CD4-positive, alpha-beta T cell treated with Interleukin-17A for 1 hour (primary cell): ENCODE results near the gene NRROS.
A peak's percentile ranks its signal among the peaks of the same experiment; 100 is the strongest.

Experiments
- DNase-seq: peaks from one replicate; pipeline ENCODE4 v3.0.0-alpha.2; 2020

The NRROS gene

DNA sequence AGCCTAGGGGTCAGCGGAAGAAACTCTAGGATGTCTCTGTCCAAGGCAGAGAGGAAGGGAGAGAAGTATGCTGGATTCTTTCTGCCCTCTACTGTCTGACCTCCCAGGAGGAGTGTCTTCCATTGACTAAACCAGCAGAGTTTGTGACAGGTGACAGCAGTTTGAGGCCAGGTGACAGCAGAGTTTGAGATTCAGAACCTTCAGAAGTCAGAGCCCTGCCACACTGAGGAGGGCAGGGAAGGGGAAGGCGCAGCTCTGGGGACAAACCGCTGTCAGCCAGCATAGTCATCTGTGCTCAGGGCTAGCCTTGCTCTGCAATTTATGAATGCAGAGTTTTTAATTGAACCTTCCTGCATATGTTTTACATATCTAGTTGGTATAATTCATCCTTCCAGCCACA, 12.3 kb downstream of the NRROS start:
- DNase-seq, result no peak

DNA sequence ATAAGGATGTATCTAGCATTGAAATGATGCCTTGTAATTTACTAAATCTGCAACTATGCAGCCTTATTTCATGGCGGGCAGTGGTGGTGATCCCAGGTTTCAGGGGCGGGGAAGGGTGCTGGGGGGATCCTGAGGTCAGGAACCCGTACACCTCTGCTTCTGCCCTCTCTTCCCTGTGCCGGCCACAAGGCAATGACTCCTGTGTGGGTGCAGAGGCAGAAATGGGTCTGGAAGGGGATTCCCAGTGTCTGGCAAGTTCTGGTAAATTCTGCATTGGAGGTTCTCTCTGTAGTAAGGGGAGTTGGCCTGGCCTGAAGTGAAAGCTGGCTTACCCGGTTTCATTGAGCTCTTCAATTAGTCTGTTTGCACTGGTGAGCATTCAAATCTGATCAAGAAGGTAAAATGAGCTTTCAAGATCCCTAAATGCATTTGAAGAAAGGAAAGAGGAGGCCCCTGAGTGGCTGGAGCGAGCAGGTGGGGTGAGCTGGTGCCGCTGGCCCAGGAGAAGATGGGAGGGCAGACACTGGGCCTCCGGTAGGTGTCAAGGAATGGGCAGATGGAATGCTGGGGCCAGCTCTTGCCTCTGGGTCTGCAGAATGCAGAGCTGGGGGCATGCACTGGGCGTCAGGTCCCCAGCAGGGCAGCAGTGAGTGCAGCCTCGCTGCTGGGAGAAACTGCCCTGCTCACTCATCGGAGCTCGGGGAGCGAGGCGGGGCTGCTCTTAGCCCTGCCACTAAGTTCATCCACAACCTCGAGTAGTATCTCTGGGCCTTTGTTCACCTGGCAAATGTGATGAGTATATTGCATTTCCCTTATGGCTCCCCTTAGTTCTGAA, 13.7 kb downstream of the NRROS start:
- no peak for DNase-seq

DNA sequence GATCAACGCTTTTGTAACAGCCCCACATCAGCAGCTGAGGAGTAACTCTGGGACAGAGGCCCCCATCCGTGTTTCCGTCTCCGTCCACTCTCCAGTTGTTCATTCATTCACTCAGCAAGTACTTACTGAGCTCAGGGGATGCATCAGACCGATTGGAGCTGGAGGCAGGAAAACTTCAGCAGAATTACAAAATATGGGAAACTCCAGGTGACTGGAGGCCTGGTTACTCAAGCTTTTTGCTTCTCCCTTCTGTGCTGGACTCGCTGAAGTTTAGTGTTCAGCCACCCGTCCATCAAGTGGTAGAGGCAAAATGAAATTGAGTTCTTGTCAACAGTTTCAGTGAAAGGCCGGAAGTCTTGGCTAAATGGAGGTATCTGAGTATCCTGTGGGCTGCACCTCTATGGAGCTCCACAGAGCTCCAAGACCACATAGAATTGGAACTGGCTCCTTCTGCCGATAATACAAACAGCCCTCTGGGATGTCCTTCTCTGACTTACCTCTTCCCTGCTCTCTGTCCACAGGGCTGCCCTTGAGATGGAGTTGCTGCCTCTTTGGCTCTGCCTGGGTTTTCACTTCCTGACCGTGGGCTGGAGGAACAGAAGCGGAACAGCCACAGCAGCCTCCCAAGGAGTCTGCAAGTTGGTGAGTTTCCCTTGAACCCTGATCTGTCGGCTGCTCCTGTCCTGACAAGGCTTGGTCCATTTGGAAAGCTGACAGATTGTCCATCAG, 14.7 kb downstream of the NRROS start:
- no peak for DNase-seq

DNA sequence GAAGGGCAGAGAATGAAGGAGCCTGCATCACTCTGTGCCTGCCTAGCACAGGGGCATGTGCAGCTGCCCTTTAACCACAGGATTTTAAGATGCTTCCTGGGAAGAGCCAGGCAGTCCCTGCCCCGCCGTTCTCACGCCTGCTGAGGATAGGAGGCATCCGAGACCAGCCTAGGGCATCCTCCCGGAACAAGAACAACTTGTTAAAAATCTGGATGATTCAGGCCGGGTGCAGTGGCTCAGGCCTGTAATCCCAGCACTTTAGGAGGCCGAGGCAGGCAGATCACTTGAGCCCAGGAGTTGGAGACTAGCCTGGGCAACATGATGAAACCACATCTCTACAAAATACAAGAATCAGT, 15.2 kb downstream of the NRROS start:
- no peak for DNase-seq

DNA sequence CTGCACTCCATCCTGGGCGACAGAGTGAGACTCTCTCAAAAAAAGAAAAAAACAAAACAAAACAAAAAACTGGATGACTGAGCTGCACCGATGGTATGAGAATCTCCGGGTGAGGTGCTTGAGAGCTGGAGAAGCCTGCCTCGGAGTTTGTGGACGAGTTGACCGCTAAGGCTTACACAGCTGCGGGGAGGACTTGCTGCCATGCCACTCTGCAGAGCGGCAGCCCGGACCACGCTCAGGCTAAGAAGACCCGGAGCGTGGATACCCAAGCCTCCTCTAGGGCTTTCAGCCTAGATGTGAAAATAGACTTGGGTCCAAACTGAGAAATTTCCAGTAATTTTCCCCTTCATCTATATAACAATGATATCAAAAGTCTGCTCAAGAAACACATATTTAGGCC, 16.0 kb downstream of the NRROS start:
- DNase-seq, result no peak

DNA sequence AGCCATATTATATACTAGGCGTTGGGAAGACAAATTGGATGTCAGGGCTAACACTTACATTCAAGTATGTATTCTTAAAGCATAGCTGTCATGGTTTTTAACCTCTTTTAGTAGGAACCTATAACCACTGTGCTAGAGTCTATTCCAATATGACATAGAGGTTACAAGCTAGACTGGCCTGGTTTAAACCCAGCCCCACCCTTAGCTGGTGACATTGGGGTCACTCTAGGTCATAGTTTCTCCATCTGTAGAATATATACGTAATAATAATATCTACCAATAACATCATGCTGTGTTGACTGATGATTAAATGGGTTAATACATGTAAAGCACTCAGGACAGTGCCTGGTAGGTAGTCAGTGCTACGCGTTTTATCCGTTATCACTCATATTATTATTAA, 16.7 kb downstream of the NRROS start:
- DNase-seq, result no peak

DNA sequence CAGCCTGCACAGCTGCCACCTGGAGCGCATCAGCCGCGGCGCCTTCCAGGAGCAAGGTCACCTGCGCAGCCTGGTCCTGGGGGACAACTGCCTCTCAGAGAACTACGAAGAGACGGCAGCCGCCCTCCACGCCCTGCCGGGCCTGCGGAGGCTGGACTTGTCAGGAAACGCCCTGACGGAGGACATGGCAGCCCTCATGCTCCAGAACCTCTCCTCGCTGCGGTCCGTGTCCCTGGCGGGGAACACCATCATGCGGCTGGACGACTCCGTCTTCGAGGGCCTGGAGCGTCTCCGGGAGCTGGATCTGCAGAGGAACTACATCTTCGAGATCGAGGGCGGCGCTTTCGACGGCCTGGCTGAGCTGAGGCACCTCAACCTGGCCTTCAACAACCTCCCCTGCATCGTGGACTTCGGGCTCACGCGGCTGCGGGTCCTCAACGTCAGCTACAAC, 20.4 kb downstream of the NRROS start:
- DNase-seq, result no peak

DNA sequence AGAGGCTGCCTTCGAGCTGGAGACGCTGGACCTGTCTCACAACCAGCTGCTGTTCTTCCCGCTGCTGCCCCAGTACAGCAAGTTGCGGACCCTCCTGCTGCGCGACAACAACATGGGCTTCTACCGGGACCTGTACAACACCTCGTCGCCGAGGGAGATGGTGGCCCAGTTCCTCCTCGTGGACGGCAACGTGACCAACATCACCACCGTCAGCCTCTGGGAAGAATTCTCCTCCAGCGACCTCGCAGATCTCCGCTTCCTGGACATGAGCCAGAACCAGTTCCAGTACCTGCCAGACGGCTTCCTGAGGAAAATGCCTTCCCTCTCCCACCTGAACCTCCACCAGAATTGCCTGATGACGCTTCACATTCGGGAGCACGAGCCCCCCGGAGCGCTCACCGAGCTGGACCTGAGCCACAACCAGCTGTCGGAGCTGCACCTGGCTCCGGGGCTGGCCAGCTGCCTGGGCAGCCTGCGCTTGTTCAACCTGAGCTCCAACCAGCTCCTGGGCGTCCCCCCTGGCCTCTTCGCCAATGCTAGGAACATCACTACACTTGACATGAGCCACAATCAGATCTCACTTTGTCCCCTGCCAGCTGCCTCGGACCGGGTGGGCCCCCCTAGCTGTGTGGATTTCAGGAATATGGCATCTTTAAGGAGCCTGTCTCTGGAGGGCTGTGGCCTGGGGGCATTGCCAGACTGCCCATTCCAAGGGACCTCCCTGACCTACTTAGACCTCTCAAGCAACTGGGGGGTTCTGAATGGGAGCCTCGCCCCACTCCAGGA, 21.1 kb downstream of the NRROS start:
- DNase-seq, result no peak

DNA sequence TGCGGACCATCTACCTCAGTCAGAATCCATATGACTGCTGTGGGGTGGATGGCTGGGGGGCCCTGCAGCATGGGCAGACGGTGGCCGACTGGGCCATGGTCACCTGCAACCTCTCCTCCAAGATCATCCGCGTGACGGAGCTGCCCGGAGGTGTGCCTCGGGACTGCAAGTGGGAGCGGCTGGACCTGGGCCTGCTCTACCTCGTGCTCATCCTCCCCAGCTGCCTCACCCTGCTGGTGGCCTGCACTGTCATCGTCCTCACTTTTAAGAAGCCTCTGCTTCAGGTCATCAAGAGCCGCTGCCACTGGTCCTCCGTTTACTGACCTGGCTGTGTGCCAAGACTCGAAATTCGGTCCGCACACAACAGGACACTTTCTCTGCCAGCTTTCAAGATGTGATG, 21.9 kb downstream of the NRROS start:
- no peak for DNase-seq

DNA sequence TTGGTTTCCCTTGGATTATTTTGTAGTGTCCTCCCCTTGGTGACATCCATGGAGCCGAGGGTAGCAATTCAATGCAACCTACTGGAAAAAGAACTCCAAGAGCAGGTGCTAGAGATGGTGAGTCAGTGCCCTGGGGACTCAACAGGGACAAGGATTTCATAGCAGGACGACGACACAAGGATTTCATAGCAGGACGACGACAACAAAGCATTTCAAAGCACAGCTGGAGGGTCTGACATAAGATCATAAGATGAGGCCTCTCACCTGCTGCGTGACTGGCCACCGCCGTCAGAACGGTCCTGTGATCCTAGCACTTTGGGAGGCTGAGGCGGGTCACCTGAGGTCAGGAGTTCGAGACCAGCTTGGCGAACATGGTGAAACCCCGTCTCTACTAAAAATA, 22.5 kb downstream of the NRROS start:
- no peak for DNase-seq

DNA sequence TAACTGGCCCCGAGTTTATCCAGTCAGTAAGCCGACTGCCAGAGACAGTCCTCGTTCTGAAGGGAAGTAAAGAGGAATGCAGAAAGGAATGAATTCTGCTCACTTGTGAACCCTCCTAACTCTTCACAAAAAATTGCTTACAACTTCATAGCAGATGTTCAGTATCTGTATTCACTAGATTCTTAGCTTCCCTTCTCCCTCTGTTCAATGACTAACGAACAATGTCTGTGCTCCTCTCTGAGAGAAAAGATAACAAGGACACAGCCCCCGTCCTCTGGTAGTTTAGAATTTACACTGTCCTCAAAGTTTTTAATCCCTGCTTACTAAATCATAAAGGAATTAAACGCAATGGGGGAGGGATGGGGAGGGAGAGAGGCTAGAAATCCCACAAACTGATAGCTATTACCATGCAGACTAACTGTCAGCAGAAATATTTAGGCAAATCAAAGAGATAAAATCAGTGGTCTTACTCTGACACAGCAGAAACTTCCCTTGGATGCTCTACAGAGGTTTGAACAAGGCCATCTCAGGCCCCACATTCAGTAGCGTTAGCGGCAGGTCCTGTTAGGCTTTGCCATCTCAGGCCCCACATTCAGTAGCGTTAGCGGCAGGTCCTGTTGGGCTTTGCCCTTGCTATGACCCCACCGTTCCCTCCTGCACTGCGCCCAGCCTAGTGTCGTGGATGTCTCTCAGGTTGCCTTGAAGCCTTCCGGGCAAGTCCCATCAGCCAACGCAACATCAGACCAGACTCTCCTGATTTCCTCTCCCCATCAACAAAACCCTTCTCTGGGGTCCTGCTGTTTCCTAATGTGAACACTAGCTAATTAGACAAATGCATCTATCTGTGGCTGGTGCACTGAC, 23.4 kb downstream of the NRROS start:
- no peak for DNase-seq

DNA sequence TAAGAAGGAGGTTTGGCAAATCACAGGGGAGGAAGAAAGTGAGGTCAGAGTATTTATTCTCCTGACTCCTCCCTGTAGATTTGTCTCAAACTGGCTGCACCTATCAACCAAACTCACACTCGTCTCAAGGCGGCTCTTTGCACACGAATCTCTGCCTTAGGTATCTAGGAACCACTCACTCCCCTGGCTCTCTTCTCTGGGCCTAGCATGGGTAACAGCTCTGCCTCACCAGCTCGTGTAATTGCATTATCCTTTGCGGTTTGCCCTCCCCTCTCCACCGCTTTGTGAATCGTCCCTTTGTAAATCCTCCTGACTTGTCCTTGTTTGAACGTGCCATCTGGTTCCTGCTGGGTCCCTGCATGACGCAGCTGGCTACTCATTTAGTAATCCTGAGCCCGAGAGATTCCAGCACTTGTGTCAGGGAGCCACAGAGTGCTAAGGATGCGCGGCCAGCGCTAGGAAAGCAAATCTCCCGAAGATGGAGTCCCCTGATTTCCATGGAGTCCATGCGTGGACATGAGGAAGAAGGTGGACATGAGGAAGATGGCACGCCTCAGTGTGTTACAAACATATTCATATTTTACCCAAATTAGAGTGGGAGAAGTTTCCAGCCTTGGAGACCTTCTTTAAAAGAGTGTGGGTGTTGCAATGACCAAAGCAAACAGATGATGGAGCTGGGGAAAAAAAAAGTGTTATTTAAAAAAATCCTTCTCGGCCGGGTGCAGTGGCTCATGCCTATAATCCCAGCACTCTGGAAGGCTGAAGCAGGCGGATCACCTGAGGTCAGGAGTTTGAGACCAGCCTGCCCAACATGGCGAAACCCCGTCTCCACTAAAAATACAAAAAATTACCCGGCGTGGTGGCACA, 26.7 kb downstream of the NRROS start:
- no peak for DNase-seq

DNA sequence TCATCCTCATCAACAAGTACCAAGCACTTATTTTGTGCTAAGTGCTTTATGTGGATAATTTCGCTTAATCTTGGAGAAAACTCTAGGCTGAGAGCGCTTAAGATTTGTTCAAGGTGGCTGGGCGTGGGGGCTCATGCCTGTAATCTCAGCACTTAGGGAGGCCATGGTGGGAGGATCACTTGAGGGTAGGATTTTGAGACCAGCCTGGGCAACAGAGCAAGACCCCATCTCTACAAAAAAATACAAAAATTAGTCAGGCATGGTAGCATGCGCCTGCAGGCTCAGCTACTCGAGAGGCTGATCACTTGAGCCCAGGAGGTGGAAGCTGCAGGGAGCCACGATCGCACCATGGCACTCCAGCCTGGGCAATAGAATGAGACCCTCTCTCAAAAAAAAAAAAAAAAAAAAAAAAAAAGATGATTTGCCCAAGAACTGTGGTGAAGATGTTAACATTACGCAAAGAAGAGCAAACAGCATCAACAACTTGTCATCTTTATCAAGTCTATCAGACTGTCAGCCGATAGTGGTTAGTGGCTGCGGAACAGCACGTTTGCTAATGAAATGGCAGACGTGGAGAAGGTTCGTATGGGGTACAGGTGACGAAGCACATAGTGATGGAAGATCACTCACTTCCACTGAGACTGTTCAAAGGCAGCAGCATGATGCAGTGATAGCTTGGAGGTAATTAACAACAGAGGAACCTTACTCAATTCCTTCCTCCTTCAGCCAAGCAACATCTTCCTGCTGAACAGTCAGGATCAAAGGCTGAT, 27.7 kb downstream of the NRROS start:
- no peak for DNase-seq

DNA sequence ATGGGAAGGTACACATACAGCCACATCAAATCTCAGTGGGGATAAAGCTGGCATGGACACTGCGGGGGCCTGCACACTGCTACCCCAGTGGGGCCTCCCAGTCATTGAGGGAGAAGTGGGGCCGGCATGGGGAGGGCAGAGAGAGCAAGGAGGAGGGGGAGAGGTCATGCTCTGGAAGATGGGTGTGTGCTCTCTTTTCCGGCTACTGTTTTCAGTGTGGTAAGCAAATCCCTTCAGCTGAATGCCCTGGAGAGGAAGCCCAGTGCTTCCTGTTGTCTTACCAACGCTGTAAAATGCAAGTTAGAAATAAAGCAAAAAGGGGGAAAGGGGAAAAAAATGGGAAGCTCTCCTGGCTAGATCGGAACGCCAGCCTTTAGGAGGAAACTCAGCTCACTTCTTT, 30.8 kb downstream of the NRROS start:
- DNase-seq, result no peak

DNA sequence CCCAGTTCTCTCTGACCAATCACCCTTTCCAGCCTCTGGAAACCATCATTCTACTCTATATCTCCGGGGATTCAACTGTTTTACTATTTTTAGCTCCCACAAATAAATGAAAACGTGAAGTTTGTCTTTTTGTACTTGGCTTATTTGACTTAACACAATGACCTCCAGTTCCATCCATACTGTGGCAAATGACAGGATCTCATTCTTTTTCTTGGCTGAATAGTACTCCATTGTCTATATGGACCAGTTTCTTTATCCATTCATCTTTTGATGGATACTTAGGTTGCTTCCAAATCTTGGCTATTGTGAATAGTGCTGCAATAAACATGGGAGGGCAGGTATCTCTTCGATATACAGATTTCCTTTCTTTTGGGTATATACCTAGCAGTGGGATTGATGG, 34.1 kb downstream of the NRROS start:
- DNase-seq, result no peak

DNA sequence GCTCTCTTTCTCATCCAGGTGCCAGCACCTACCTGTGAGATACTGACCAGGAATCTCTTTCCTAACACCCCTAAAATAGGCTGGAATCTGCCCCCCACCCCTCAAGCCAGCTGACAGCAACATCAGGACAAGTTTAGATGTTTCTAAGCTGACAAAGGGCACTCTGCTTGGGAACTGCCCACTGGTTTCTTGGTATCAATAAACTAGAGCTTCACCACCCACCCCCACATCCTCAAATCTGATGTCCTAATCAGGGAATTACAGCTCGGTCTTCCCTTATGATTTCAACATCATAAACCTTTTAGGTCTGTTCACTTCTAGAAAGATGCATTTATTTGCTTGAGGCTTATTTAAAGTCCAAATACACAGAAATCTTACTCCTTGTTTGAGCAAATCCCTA, 37.9 kb downstream of the NRROS start:
- DNase-seq, result no peak

DNA sequence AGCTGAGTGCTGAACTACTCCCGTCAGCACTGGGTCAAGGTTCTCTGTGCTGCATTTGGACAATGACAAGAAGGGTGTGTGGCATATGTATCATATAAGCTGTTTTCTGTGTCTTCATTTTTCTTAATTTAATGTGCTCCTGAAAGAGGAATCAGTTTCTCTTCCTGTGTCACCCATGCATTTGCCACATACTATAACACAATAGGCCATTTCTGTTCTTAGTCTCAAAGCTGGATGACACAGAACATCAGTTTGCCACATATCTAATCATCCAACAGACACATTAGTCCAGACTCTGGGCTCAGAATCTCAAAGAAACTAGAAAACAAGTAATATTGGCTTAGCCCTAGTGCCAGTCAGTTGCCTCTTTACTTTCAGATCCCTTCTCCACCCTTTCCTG, 38.4 kb downstream of the NRROS start:
- no peak for DNase-seq

DNA sequence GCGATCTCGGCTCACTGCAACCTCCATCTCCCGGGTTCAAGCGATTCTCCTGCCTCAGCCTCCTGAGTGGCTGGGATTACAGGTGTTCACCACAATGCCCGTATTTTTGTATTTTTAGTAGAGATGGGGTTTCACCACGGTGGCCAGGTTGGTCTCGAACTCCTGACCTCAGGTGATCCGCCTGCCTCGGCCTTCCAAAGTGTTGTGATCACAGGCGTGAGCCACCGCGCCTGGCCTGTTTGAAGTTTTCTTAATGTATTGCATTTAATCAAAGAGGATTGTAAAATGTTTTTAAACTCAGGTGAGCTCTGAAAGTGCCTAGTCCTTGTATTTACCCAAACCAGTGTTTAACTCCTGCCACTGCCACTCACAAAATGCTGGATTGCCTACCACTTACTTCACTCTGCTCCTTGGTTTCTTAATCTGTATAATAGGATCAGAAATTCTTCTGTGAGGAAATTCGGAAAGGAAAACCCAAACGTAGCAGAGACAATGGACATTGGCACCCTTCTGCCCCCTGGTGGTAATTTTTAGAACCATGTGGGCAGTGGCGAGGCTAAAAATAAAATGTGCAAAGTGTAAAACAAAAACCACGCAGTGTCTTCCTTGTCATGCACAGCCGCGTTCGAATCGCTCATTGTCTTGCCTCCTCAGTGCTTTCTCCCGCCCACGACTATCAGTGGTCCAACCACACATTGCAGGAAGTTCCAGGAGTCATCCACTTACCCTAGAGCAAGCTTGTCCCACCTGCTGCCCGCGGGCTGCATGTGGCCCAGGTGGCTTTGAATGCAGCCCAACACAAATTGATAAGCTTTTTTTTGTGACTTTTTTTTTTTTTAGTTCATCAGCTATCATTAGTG, 45.3 kb downstream of the NRROS start:
- peak; percentile 79 for DNase-seq

DNA sequence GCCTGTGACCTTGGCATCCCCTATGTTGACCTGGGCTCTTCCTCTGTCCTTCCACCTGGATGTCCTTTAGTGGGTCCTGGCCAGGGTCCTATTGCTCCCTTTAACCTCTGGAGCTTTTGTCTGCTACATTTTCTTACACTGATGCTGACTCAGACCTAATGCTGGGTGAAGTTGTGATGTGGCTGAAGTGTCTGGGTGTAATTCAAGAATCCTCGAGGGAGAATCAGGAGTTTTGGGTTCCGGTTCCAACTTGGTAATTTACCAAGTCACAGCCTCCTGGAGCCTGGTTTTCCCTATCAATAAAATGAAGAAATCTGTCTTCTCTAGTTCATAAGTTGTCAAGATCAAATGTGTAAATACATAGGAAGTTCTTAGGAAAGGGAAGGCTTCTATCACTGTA, 46.9 kb downstream of the NRROS start:
- DNase-seq, result no peak

DNA sequence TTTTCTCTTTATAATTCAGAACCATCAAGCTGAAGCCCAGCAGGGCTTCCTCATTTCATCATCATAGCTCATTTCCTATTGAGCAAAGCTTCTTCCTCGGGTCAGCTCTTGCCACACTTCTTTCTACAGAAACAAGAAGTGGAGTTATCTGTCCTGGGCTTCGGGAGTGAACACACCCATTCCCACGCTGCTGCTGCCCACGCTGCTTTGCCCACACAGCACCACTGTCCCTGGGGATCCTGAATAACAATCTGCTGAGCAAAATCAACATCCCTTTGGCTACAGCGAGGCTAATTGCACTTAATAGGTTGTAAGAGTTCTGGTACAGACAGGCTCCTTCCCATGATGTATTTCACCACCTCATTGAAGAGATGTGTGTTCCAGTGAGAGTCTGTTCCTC, 48.9 kb downstream of the NRROS start:
- DNase-seq, result peak; percentile 13
